HG03521 (cell line): ENCODE data around the gene EEF2.
"Not testable (repeated sequence)": the region's sequence is repeated elsewhere in the genome, so short reads cannot be mapped to it uniquely, and the experiment has no call there.

Source experiments
- ATAC-seq: cut with Tn5 transposase; IDR thresholded peaks from one replicate; pipeline ENCODE4 v1.9.1; 2021; ENCODE audit warnings: mild to moderate bottlenecking, moderate library complexity; ENCODE audit not compliant: unreplicated experiment

Gene EEF2

GRCh38 chr19:3950871-3951861, 34.1 kb downstream of the EEF2 start:
- no peak for ATAC-seq

GRCh38 chr19:3949997-3950859, 35.0 kb downstream of the EEF2 start:
- ATAC-seq, result no peak

DNA sequence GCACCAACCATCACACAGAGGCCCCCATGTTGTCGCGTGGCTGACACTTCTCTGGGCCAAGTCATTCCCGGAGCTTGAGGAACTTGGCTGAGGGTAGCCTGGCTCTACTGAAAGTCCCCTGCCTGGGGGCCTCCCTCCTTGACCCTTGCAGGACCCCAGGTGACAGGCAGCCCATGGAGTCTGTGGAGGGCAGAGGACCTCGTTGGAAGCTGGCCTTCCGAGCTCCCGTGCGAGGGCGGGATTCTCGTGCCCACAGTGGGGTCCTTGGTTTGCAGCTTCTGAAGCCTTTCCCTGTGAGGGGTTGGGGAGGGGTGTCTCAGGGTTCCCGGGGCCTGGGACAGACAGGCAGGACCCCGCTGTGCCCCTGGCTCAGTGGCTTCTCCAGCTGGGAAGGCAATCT, 36.0 kb downstream of the EEF2 start:
- no peak for ATAC-seq

- not testable (repeated sequence) for ATAC-seq
Measured at GRCh38 chr19:3947316-3947933, 37.8 kb downstream of the EEF2 start.

DNA sequence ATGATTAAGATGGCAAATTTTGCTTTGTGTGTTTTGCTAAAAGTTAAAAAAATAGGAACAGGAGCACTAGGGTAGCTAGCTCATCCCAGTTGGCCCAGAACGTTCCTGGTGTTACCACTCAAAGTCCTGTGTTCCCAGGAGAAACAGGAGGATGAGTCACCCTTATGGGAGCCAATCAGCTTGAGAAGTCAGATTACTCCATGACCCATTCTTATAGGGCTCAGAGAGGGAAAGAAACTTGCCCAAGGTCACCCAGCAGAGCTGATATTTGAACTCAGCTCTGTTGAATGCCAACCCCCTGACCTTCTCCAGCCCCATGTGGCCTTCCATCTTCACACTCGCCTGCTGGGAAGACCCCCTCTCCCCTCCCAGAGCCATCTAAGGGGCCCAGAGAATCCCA, 39.4 kb downstream of the EEF2 start:
- no peak for ATAC-seq

GRCh38 chr19:3944018-3944721, 41.1 kb downstream of the EEF2 start:
- ATAC-seq, result no peak

DNA sequence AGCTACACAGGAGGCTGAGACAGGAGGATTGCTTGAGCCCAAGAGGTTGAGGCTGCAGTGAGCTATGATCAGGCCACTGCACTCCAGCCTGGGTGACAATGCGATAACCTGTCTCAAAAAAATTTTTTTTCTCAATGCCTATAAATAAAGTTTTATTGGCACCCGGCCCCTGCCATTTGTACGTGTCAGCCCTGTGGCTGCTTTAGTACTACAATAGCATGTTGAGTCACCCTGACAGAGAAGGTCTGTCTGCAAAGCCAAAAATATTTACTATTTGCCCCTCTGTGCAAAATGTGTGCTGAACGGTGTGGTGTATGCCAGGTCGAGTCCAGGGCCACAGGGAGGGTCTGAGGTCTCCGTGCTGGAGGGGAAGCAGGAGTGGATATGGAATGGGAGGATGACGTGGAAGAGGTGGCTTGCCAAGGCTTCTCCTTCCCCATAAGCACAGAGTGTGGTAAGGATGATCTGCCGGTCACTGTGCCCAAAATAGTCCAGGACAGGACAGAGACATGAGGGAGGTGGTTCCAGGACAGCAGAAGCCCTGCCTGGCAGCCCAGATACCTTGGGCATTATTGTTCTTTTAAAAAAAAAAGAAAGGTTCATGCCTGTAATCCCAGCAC, 42.4 kb downstream of the EEF2 start:
- no peak for ATAC-seq

DNA sequence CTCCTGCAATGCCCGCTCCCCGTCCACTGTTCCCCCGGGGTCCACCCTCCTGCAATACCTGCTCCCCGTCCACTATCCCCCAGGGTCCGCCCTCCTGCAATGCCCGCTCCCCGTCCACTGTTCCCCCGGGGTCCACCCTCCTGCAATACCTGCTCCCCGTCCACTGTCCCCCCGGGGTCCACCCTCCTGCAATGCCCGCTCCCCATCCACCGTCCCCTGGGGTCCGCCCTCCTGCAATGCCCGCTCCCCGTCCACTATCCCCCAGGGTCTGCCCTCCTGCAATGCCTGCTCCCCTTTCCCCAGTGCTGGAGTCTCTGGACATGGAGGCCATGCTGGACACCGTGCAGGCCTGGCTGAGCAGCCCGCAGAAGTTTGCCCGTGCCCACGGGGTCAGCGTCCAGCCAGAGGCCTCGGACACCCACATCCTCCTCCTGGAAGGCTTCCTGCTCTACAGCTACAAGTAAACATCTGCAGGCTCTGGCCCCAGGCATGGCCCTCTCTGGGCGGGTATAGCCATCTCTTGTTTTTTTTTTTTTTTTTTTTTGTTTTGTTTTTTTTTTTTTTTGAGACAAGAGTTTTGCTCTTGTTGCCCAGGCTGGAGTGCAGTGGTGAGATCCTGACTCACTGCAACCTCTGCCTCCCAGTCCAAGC, 46.8 kb downstream of the EEF2 start:
- not testable (repeated sequence) for ATAC-seq

DNA sequence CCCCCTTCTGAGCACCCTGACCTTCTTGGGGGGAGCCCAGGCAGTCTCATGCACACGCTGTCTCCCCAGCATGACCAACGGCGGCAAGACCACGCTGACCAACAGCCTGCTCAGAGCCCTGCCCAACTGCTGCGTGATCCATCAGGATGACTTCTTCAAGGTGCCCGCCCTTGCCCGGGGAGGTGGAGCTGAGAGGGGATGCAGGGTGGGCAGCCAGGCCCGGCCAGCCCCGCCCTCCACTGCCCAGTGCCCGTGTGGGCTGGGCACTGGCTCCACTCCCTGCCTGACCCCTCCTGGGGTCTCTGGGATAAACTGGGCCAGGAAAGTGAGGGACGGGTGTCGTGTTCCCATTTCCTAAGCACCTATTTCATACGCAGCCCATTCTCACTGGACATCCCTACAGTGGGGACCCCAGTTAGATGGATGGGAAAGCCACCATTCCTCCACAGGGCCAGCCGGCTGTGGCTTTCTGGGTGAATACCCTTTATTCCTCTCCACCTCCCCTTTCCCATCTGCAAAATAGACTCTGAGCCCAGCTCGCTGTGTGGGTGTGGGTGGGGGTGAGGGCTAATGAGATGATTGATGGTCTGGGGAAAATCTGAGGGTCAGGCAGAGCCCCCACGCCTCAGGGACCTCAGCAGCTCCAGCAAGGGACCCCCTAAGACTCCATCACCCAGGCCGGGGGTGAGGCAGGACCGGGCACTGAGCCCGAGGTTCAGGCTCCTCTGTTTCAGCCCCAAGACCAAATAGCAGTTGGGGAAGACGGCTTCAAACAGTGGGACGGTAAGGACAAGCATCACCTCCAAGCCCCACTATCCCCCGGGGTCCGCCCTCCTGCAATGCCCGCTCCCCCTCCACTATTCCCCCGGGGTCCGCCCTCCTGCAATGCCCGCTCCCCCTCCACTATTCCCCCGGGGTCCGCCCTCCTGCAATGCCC, 48.5 kb downstream of the EEF2 start:
- no peak for ATAC-seq

- no peak for ATAC-seq
Measured at GRCh38 chr19:3932931-3933810, 52.1 kb downstream of the EEF2 start, which contains the start of gene NMRK2. TSS of gene NMRK2 (plus strand) at chr19:3933069. CDS start at chr19:3933672, 603 bp downstream.

- no peak for ATAC-seq
Measured at GRCh38 chr19:3931041-3931440, 54.2 kb downstream of the EEF2 start.
